Keratinocyte (primary cell): ENCODE measurements around the gene SLCO3A1. TPM values are rescaled to one million over a fixed set of nuclear protein-coding genes. Genes with fewer than 3 reads are reported as not detected.

Experiments used
- DNase-seq: peaks from one replicate; pipeline ENCODE4 v3.0.0-alpha.2; 2011; ENCODE audit warnings: low read depth, missing footprints, low spot score
- FAIRE-seq: peaks from 2 replicates; lab custom pipeline; 2011; peaks lifted over from hg19 to GRCh38; lab: Jason Lieb, UNC
- H2AFZ ChIP-seq: 2 replicates; pipeline ENCODE4 v1.6.0; 2012; ENCODE audit warnings: low read length, control low read depth, inconsistent platforms; ENCODE audit not compliant: control insufficient read depth
- H3K27ac ChIP-seq: 2 replicates; pipeline ENCODE4 v1.5.1; 2011; ENCODE audit warnings: low read length; ENCODE audit not compliant: control insufficient read depth, insufficient read depth
- H3K27me3 ChIP-seq: 3 replicates; pipeline ENCODE4 v1.6.0; 2011; ENCODE audit warnings: low read length; ENCODE audit not compliant: control insufficient read depth, insufficient read depth; ENCODE audit errors: extremely low read depth
- H3K36me3 ChIP-seq, 2 experiments: 2 replicates in 1 of 2; 3 replicates in 1 of 2; pipeline ENCODE4 v1.5.1; 2011; ENCODE audit warnings: low read length in 2 of 2, mild to moderate bottlenecking in 1 of 2; ENCODE audit not compliant: control insufficient read depth in 2 of 2, insufficient read depth in 2 of 2; ENCODE audit errors: extremely low read depth in 1 of 2
- H3K4me1 ChIP-seq: 3 replicates; pipeline ENCODE4 v1.5.1; 2011; ENCODE audit warnings: low read length; ENCODE audit not compliant: control insufficient read depth, insufficient read depth; ENCODE audit errors: extremely low read depth
- H3K4me2 ChIP-seq: 3 replicates; pipeline ENCODE4 v1.6.0; 2011; ENCODE audit warnings: low read depth, low read length; ENCODE audit not compliant: control insufficient read depth, insufficient read depth; ENCODE audit errors: extremely low read depth
- H3K4me3 ChIP-seq, 3 experiments: fragments of 200-600 bp in 1 of 3; sonication (generic) in 1 of 3; 2 replicates in 2 of 3; 3 replicates in 1 of 3; pipeline ENCODE4 v1.5.1; 2011 to 2016; ENCODE audit warnings: low read length in 3 of 3, mild to moderate bottlenecking in 3 of 3, control low read depth in 2 of 3, inconsistent platforms in 1 of 3, low read depth in 1 of 3, mixed read lengths in 1 of 3, mixed run types in 1 of 3, moderate library complexity in 1 of 3; ENCODE audit not compliant: control insufficient read depth in 2 of 3, insufficient read depth in 2 of 3; ENCODE audit errors: extremely low read depth in 1 of 3
- H3K79me2 ChIP-seq: 2 replicates; pipeline ENCODE4 v1.6.0; 2012; ENCODE audit warnings: low read length; ENCODE audit not compliant: control insufficient read depth, insufficient read depth
- H3K9ac ChIP-seq: 3 replicates; pipeline ENCODE4 v1.6.0; 2011; ENCODE audit warnings: low read length; ENCODE audit not compliant: control insufficient read depth, insufficient read depth; ENCODE audit errors: extremely low read depth
- H3K9me1 ChIP-seq: 3 replicates; pipeline ENCODE4 v1.6.0; 2011; ENCODE audit warnings: low read length; ENCODE audit not compliant: control insufficient read depth, insufficient read depth; ENCODE audit errors: extremely low read depth
- H3K9me3 ChIP-seq: 2 replicates; pipeline ENCODE4 v1.5.1; 2012; ENCODE audit warnings: low read depth, low read length; ENCODE audit not compliant: control insufficient read depth
- H4K20me1 ChIP-seq: 3 replicates; pipeline ENCODE4 v1.6.0; 2011; ENCODE audit warnings: low read length; ENCODE audit not compliant: control insufficient read depth, insufficient read depth; ENCODE audit errors: extremely low read depth
- EZH2 ChIP-seq: IDR thresholded peaks from one replicate; pipeline ENCODE4 v1.6.1; 2012; ENCODE audit warnings: inconsistent platforms, mild to moderate bottlenecking, low read length, moderate library complexity
- dilution Hi-C: fragments of 300-500 bp; cut with MboI; formaldehyde crosslinking; loops from one replicate; pipeline ENCODE4 v1.7.0; 2020; ENCODE audit warnings: low sequenced_read_pairs; ENCODE audit not compliant: extremely low pct_ligation_motif_present
- polyA plus RNA-seq, 5 experiments: library from polyadenylated mRNA; depleted of rRNA in 3 of 5; stranded (reverse) in 3 of 5; stranded (forward) in 1 of 5; unstranded in 1 of 5; fragments of >200 nt; gene quantifications; 1 replicate in 1 of 5; 2 replicates in 3 of 5; 3 replicates in 1 of 5; pipeline versions ENCODE4 v1.2.1 to v1.2.3, GENCODE V29; 2011 to 2012; ENCODE audit warnings: missing spikeins in 2 of 5, low read depth in 1 of 5, low replicate concordance in 1 of 5
- TF ChIP-seq, protein P1 (sequence below), 3 experiments: IDR thresholded peaks in 1 of 3; conservative IDR thresholded peaks in 1 of 3; optimal IDR thresholded peaks in 1 of 3; 2 replicates in 2 of 3; 3 replicates in 1 of 3; pipeline versions ENCODE3 to v1.5.1; 2011; ENCODE audit warnings: low read length in 3 of 3, mild to moderate bottlenecking in 3 of 3, moderate library complexity in 2 of 3, control low read depth in 1 of 3, inconsistent platforms in 1 of 3; ENCODE audit not compliant: insufficient read depth in 2 of 3; ENCODE audit errors: extremely low read depth in 1 of 3

The SLCO3A1 gene
- polyA plus RNA-seq, 1 donor (not counting 4 experiments of a cell fraction or from before 2014, with no cell fraction given), result 21.3 TPM

DNA sequence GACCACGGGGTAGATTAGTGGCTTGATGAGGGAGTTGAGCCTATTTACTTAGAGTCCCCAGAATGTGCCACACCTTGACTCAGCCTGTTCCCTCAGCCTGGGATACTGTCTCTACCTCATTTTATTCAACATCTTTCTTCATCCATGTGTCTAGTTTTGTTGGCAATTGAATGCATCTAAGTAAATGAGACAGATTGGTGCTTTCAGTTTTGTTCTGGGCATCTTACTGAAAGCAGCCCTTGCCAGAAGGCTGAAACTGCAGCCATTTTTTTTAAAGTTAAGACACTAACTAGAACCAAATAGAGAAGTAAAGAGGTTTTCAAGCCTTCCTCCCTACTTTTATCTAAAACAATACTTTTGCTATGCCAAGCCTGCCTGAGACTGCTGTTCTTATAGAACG, 246.8 kb downstream of the SLCO3A1 start:
- TF ChIP-seq, protein P1, sequence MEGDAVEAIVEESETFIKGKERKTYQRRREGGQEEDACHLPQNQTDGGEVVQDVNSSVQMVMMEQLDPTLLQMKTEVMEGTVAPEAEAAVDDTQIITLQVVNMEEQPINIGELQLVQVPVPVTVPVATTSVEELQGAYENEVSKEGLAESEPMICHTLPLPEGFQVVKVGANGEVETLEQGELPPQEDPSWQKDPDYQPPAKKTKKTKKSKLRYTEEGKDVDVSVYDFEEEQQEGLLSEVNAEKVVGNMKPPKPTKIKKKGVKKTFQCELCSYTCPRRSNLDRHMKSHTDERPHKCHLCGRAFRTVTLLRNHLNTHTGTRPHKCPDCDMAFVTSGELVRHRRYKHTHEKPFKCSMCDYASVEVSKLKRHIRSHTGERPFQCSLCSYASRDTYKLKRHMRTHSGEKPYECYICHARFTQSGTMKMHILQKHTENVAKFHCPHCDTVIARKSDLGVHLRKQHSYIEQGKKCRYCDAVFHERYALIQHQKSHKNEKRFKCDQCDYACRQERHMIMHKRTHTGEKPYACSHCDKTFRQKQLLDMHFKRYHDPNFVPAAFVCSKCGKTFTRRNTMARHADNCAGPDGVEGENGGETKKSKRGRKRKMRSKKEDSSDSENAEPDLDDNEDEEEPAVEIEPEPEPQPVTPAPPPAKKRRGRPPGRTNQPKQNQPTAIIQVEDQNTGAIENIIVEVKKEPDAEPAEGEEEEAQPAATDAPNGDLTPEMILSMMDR (optimal IDR thresholded peaks at IDR 0.05 in 1 of 3, IDR thresholded peaks at IDR 0.05 in 1 of 3, conservative IDR thresholded peaks at IDR 0.05 in 1 of 3; ENCODE audit: extremely low read depth in 1 of 3, insufficient read depth in 2 of 3, low read length in 3 of 3), result no peak
- no peak for TF ChIP-seq EZH2
- DNase-seq, result no peak
- Histone ChIP-seq H3K36me3 (no peaks in the 10 kb centered on the region), H3K27ac (no peak overlapping the region), H3K9me3 (no peaks in the 10 kb centered on the region), H3K27me3 (no peaks in the 10 kb centered on the region), H3K9me1 (no peaks in the 10 kb centered on the region), H2AFZ (no peak overlapping the region), H3K4me2 (no peak overlapping the region), H4K20me1 (no peaks in the 10 kb centered on the region), H3K4me3 (no peak overlapping the region), H3K79me2 (no peaks in the 10 kb centered on the region), H3K4me1 (no peaks in the 10 kb centered on the region), H3K9ac (no peak overlapping the region)
- dilution Hi-C loops, result no loop called here
- no peak for FAIRE-seq

DNA sequence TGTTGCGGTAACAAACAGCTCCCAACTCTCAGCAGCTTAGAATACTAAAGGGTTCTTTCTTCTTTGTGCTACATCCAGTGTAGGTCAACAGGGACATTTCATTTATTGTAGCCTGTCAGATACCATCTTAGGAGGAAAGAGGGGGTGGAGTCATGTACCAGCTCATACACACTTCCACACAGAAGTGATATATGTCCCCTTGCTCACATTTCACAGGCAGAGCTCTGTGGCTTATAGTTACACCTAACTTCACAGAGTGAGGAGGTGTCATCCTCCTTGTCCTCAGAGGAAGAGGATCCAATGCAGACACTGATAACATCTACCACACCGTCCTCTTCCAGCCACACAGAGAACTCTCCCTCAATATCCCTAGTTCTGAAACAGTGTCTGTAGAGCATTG, 247.2 kb downstream of the SLCO3A1 start:
- no peaks in the 10 kb centered on the region for H3K9me1 ChIP-seq
- H4K20me1 ChIP-seq, result no peaks in the 10 kb centered on the region
- H3K9ac ChIP-seq, result no peak overlapping the region
- H3K36me3 ChIP-seq, result peaks cover 0 to 2% of the 10 kb centered on the region in 2 experiments
- TF ChIP-seq, protein P1 (optimal IDR thresholded peaks at IDR 0.05 in 1 of 3, IDR thresholded peaks at IDR 0.05 in 1 of 3, conservative IDR thresholded peaks at IDR 0.05 in 1 of 3; ENCODE audit: extremely low read depth in 1 of 3, insufficient read depth in 2 of 3, low read length in 3 of 3), result no peak
- no peak for TF ChIP-seq EZH2
- DNase-seq (no peak), FAIRE-seq (no peak)
- dilution Hi-C loops, result no loop called here
- no peaks in the 10 kb centered on the region for H3K4me1 ChIP-seq
- no peak overlapping the region for H2AFZ ChIP-seq
- no peak overlapping the region for H3K27ac ChIP-seq
- H3K9me3 ChIP-seq, result no peaks in the 10 kb centered on the region
- H3K79me2 ChIP-seq, result no peaks in the 10 kb centered on the region
- no peak overlapping the region for H3K4me3 ChIP-seq
- no peaks in the 10 kb centered on the region for H3K27me3 ChIP-seq
- H3K4me2 ChIP-seq, result no peak overlapping the region
